Neural progenitor cell (in vitro differentiated cells): ENCODE results near the gene RMP24.

Source experiments
- EZH2phosphoT487 ChIP-seq: fragments of 200-600 bp; sonication (generic); IDR thresholded peaks from 2 replicates; pipeline ENCODE4 v1.6.1; 2017; ENCODE audit warnings: antibody characterized with exemption
- TF ChIP-seq, protein P1 (sequence below): fragments of 200-600 bp; sonication (generic); IDR thresholded peaks from 2 replicates; pipeline ENCODE4 v1.5.1; 2017; ENCODE audit warnings: antibody characterized with exemption, mild to moderate bottlenecking

DNA sequence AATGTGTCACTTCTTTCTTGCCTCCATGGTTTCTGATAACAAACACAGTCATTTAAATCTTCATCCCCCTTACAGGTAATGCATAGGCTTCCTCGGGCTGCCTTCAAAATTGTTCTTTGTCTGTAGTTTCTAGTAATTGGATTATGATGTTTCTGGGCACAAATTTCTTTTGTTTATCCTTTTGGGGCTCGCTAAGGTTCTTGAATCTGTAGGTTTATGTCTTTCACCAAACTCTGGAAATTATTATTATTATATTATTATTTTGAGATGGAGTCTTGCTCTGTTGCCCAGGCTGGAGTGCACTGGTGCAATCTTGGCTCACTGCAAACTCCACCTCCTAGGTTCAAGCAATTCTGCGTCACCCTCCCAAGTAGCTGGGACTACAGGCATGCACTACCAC, 16.3 kb upstream of the RMP24 start:
- TF ChIP-seq, protein P1, sequence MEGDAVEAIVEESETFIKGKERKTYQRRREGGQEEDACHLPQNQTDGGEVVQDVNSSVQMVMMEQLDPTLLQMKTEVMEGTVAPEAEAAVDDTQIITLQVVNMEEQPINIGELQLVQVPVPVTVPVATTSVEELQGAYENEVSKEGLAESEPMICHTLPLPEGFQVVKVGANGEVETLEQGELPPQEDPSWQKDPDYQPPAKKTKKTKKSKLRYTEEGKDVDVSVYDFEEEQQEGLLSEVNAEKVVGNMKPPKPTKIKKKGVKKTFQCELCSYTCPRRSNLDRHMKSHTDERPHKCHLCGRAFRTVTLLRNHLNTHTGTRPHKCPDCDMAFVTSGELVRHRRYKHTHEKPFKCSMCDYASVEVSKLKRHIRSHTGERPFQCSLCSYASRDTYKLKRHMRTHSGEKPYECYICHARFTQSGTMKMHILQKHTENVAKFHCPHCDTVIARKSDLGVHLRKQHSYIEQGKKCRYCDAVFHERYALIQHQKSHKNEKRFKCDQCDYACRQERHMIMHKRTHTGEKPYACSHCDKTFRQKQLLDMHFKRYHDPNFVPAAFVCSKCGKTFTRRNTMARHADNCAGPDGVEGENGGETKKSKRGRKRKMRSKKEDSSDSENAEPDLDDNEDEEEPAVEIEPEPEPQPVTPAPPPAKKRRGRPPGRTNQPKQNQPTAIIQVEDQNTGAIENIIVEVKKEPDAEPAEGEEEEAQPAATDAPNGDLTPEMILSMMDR, result no peak
- TF ChIP-seq EZH2phosphoT487, result no peak
